SK-N-SH (cell line): ENCODE data around the gene BCL7C. TPM values are rescaled to one million over a fixed set of nuclear protein-coding genes. Genes with fewer than 3 reads are reported as not detected.

Source experiments
- CTCF ChIA-PET: fragments of 300-600, 350-600 bp; formaldehyde crosslinking; extraction: SDS; loops from one replicate; lab custom pipeline; 2021; lab: Yijun Ruan, JAX
- POLR2A ChIA-PET: fragments of 350-600 bp; sonication (Branson Sonifier 250); formaldehyde crosslinking; extraction: SDS; loops from one replicate; lab custom pipeline; 2020; ENCODE audit warnings: antibody characterized with exemption, inconsistent platforms; lab: Yijun Ruan, JAX
- DNase-seq: peaks from one replicate; pipeline ENCODE4 v3.0.0; 2012
- H2AFZ ChIP-seq: fragments of 200-600 bp; sonication (generic); 2 replicates; pipeline ENCODE4 v1.8.1; 2016; ENCODE audit warnings: antibody characterized with exemption, mild to moderate bottlenecking, low read depth
- H3F3A ChIP-seq: fragments of 200-600 bp; sonication (generic); replicated peaks from 2 replicates; pipeline ENCODE3; 2016; ENCODE audit warnings: antibody characterized with exemption, mild to moderate bottlenecking; ENCODE audit not compliant: insufficient read depth
- H3K27ac ChIP-seq, 2 experiments: fragments of 200-500 bp in 1 of 2; fragments of 200-600 bp in 1 of 2; sonication (Bioruptor generic) in 1 of 2; sonication (generic), shearing (Covaris generic) in 1 of 2; 2 replicates each; pipeline versions ENCODE4 v1.5.1 to v1.6.1; 2014 to 2016; ENCODE audit warnings: low read depth in 2 of 2, inconsistent platforms in 1 of 2, low read length in 1 of 2, mild to moderate bottlenecking in 1 of 2, mixed read lengths in 1 of 2
- H3K27me3 ChIP-seq: fragments of 200-600 bp; sonication (generic), shearing (Covaris generic); 2 replicates; pipeline ENCODE4 v1.6.1; 2016; ENCODE audit warnings: mixed run types; ENCODE audit not compliant: insufficient read depth
- H3K36me3 ChIP-seq, 2 experiments: fragments of 200-500 bp in 1 of 2; fragments of 200-600 bp in 1 of 2; sonication (Bioruptor generic) in 1 of 2; sonication (generic) in 1 of 2; replicated peaks in 1 of 2; 2 replicates each; pipeline versions ENCODE3 to v1.5.1; 2014 to 2016; ENCODE audit warnings: low read length in 1 of 2, mild to moderate bottlenecking in 1 of 2; ENCODE audit not compliant: insufficient read depth in 2 of 2, control insufficient read depth in 1 of 2
- H3K4me1 ChIP-seq, 2 experiments: fragments of 200-500 bp in 1 of 2; fragments of 200-600 bp in 1 of 2; sonication (Bioruptor generic) in 1 of 2; sonication (generic), shearing (Covaris generic) in 1 of 2; 2 replicates each; pipeline versions ENCODE4 v1.5.1 to v1.6.1; 2014 to 2016; ENCODE audit warnings: low read depth in 1 of 2, low read length in 1 of 2, mixed run types in 1 of 2; ENCODE audit not compliant: insufficient read depth in 2 of 2, control insufficient read depth in 1 of 2
- H3K4me2 ChIP-seq: fragments of 200-600 bp; sonication (generic), shearing (Covaris generic); 2 replicates; pipeline ENCODE4 v1.6.1; 2017; ENCODE audit warnings: mixed run types
- H3K4me3 ChIP-seq, 2 experiments: fragments of 200-500 bp in 1 of 2; fragments of 200-600 bp in 1 of 2; sonication (Bioruptor generic) in 1 of 2; sonication (generic), shearing (Covaris generic) in 1 of 2; 2 replicates each; pipeline versions ENCODE4 v1.5.1 to v1.8.1; 2014 to 2016; ENCODE audit warnings: low read depth in 2 of 2, inconsistent platforms in 1 of 2, low read length in 1 of 2, mild to moderate bottlenecking in 1 of 2, mixed read lengths in 1 of 2, moderate library complexity in 1 of 2
- H3K79me2 ChIP-seq: fragments of 200-600 bp; sonication (generic); 2 replicates; pipeline ENCODE4 v1.8.1; 2017; ENCODE audit warnings: mild to moderate bottlenecking; ENCODE audit not compliant: insufficient read depth
- H3K9ac ChIP-seq: fragments of 200-600 bp; sonication (generic); 2 replicates; pipeline ENCODE4 v1.6.1; 2017; ENCODE audit warnings: mixed run types
- H3K9me2 ChIP-seq: fragments of 200-600 bp; sonication (generic); 2 replicates; pipeline ENCODE4 v1.6.1; 2017; ENCODE audit warnings: mixed run types
- H3K9me3 ChIP-seq: fragments of 200-600 bp; sonication (generic); 2 replicates; pipeline ENCODE4 v1.6.1; 2017; ENCODE audit warnings: mixed run types, mild to moderate bottlenecking, moderate library complexity
- H4K20me1 ChIP-seq: fragments of 200-600 bp; sonication (generic); 2 replicates; pipeline ENCODE4 v1.6.1; 2017; ENCODE audit warnings: mild to moderate bottlenecking, mixed run types; ENCODE audit not compliant: insufficient read depth
- EZH2phosphoT487 ChIP-seq: fragments of 200-600 bp; sonication (generic); IDR thresholded peaks from 2 replicates; pipeline ENCODE4 v1.6.1; 2017; ENCODE audit warnings: low read depth, mixed run types, mild to moderate bottlenecking, antibody characterized with exemption, moderate library complexity, borderline replicate concordance
- FOSL2 ChIP-seq: IDR thresholded peaks from 2 replicates; pipeline ENCODE4 v1.4.0; 2012; ENCODE audit warnings: low read depth, mild to moderate bottlenecking, moderate library complexity, borderline replicate concordance
- FOXJ3 ChIP-seq: sonication (generic); formaldehyde crosslinking; IDR thresholded peaks from 2 replicates; pipeline ENCODE4 v1.5.1; 2020; ENCODE audit warnings: mild to moderate bottlenecking, missing genetic modification reagents
- JUND ChIP-seq: IDR thresholded peaks from 2 replicates; pipeline ENCODE4 v1.4.0; 2012
- MAX ChIP-seq: IDR thresholded peaks from 2 replicates; pipeline ENCODE4 v1.4.0; 2012; ENCODE audit warnings: low read depth
- MXI1 ChIP-seq: IDR thresholded peaks from 2 replicates; pipeline ENCODE4 v1.6.1; 2012; ENCODE audit warnings: mild to moderate bottlenecking, low read depth, low read length, improper control_type of control experiment
- NFIC ChIP-seq: IDR thresholded peaks from 2 replicates; pipeline ENCODE4 v1.4.0; 2012; ENCODE audit warnings: borderline replicate concordance
- NRF1 ChIP-seq: IDR thresholded peaks from 2 replicates; pipeline ENCODE4 v1.6.1; 2012; ENCODE audit warnings: low read depth, mild to moderate bottlenecking, low read length
- PBX3 ChIP-seq: IDR thresholded peaks from 2 replicates; pipeline ENCODE4; 2012
- POLR2AphosphoS5 ChIP-seq: IDR thresholded peaks from 2 replicates; pipeline ENCODE4 v1.6.1; 2012; ENCODE audit warnings: low read depth, low read length
- RAD21 ChIP-seq: IDR thresholded peaks from 2 replicates; pipeline ENCODE4 v1.6.1; 2012; ENCODE audit warnings: mild to moderate bottlenecking, low read length
- RCOR1 ChIP-seq: fragments of 150-350 bp; IDR thresholded peaks from 2 replicates; pipeline ENCODE4 v1.6.1; 2017; ENCODE audit warnings: antibody characterized with exemption, low read length
- REST ChIP-seq: IDR thresholded peaks from 2 replicates; pipeline ENCODE4 v1.6.1; 2012; ENCODE audit warnings: mild to moderate bottlenecking, low read depth, low read length, moderate library complexity
- RFX5 ChIP-seq: IDR thresholded peaks from 2 replicates; pipeline ENCODE4 v1.6.1; 2012; ENCODE audit warnings: mild to moderate bottlenecking, improper control_type of control experiment, low read length
- RXRA ChIP-seq: IDR thresholded peaks from 2 replicates; pipeline ENCODE4 v1.4.0; 2012; ENCODE audit warnings: low read depth, mild to moderate bottlenecking, borderline replicate concordance
- SMC3 ChIP-seq: IDR thresholded peaks from 2 replicates; pipeline ENCODE4 v1.6.1; 2012; ENCODE audit warnings: low read depth, low read length, improper control_type of control experiment
- TCF12 ChIP-seq: IDR thresholded peaks from 2 replicates; pipeline ENCODE4 v1.4.0; 2012
- USF1 ChIP-seq: IDR thresholded peaks from 2 replicates; pipeline ENCODE4 v1.4.0; 2012; ENCODE audit warnings: low read depth, borderline replicate concordance
- YY1 ChIP-seq: IDR thresholded peaks from 2 replicates; pipeline ENCODE4 v1.4.0; 2012; ENCODE audit warnings: low read depth, mild to moderate bottlenecking
- WGBS: methylation state at CpG from one replicate; pipeline ENCODE4 v1.1.6; 2017; ENCODE audit warnings: low lambda C conversion rate; 5-methylcytosine and 5-hydroxymethylcytosine counted together
- polyA plus RNA-seq, 3 experiments: library from polyadenylated mRNA; depleted of rRNA; stranded (reverse); fragments of >200 nt; gene quantifications; 2 replicates each; pipeline ENCODE4 v1.2.3, GENCODE V29; 2012

Gene BCL7C
- polyA plus RNA-seq, 1 of the 3 experiments (the other 2 are of a cell fraction) = 56.3 TPM

GRCh38 chr16:30925995-30926811 lies 32.3 kb upstream of the BCL7C start:
- no peaks in the 10 kb centered on the region for H3K9me2 ChIP-seq
- H3K27ac ChIP-seq = no peak overlapping the region; a peak in 1 of 4 replicates
- H3K4me2 ChIP-seq = no peak overlapping the region; the same call in 1 of the 2 replicates
- H3K79me2 ChIP-seq = peaks cover 14% of the 10 kb centered on the region
- no peaks in the 10 kb centered on the region for H4K20me1 ChIP-seq
- peaks cover 0 to 23% of the 10 kb centered on the region in 2 experiments; a peak in 1 of 4 replicates for H3K4me1 ChIP-seq
- 77% methylated on average over 10 of the region's 10 CpGs for WGBS
- CTCF ChIA-PET = interaction anchor here (0.6 to 4.6 kb wide), 10 partner anchors 10 to 81 kb away, joined by 3 to 39 read pairs (median 4); no protein-coding TSS in a partner anchor
- H3K4me3 ChIP-seq = no peak overlapping the region
- no peak overlapping the region for H3K9ac ChIP-seq
- TF ChIP-seq NFIC (no peak), EZH2phosphoT487 (no peak), SMC3 (no peak), RFX5 (no peak), MXI1 (no peak), TCF12 (no peak), FOSL2 (no peak), JUND (no peak), PBX3 (no peak), POLR2AphosphoS5 (no peak), FOXJ3 (CRISPR knock-in tag) (no peak), RAD21 (no peak), YY1 (no peak), MAX (no peak), RCOR1 (no peak), NRF1 (no peak), RXRA (no peak), REST (no peak), USF1 (no peak)
- POLR2A ChIA-PET = no interaction called here
- no peaks in the 10 kb centered on the region for H3K27me3 ChIP-seq
- H3F3A ChIP-seq = peaks cover 9% of the 10 kb centered on the region
- no peak for DNase-seq
- H2AFZ ChIP-seq = no peak overlapping the region
- no peaks in the 10 kb centered on the region for H3K9me3 ChIP-seq
- peaks cover 13 to 45% of the 10 kb centered on the region in 2 experiments for H3K36me3 ChIP-seq
